ENCODE measurements around the gene KDM4B. TPM values are rescaled to one million over a fixed set of nuclear protein-coding genes. Genes with fewer than 3 reads are reported as not detected.

KDM4B gene
- total and polyA plus RNA-seq, 2 of the 8 experiments (the other 6 are each of a cell fraction or from before 2014, with no cell fraction given): 12.0 to 31.9 TPM

- Histone ChIP-seq H3K18ac (ENCODE audit: extremely low read depth, low read length) (no peak overlapping the region), H3K4me2 (ENCODE audit: insufficient read depth in 1 of 2, low read depth in 2 of 2, low read length in 2 of 2) (no peak overlapping the region), H3K36me3 (ENCODE audit: control insufficient read depth in 2 of 4, insufficient read depth in 4 of 4, low read length in 3 of 4) (no peaks in the 10 kb centered on the region), H2BK5ac (ENCODE audit: low read depth, low read length) (no peak overlapping the region), H4K8ac (ENCODE audit: extremely low read depth, insufficient read depth, low read length) (no peak overlapping the region), H4K91ac (replicated peaks; ENCODE audit: insufficient read length, low read length) (no peak overlapping the region), H4K5ac (ENCODE audit: insufficient read length, low read depth, low read length) (no peak overlapping the region), H3K9me3 (ENCODE audit: insufficient read depth in 2 of 2, low read depth in 1 of 2, low read length in 1 of 2) (no peaks in the 10 kb centered on the region), H3K27ac (ENCODE audit: low read depth, low read length) (no peak overlapping the region), H3K4me1 (replicated peaks in 1 of 4; ENCODE audit: control insufficient read depth in 3 of 4, insufficient read depth in 4 of 4, low read length in 3 of 4) (peaks cover 0 to 16% (median 7%) of the 10 kb centered on the region in 4 experiments; a peak in 5 of 7 replicates), H2AK5ac (ENCODE audit: low read depth, low read length) (no peak overlapping the region), H3K9ac (replicated peaks in 1 of 4; ENCODE audit: extremely low read depth in 1 of 4, low read depth in 3 of 4, low read length in 3 of 4) (no peak overlapping the region), H3K79me2 (ENCODE audit: control insufficient read depth in 1 of 2, insufficient read depth in 2 of 2, low read length in 2 of 2) (no peaks in the 10 kb centered on the region), H3K23ac (ENCODE audit: insufficient read length) (no peak overlapping the region), H2BK120ac (replicated peaks; ENCODE audit: low read depth, low read length) (no peak overlapping the region), H2BK20ac (ENCODE audit: low read length) (no peak overlapping the region), H4K20me1 (replicated peaks in 1 of 2; ENCODE audit: control insufficient read depth in 1 of 2, insufficient read depth in 2 of 2, low read length in 2 of 2) (peaks cover 0 to 1% of the 10 kb centered on the region in 2 experiments), H2AFZ (ENCODE audit: low read length) (no peak overlapping the region), H2BK12ac (ENCODE audit: low read depth, low read length) (no peak overlapping the region), H3K56ac (replicated peaks; ENCODE audit: insufficient read length, low read depth, low read length) (no peak overlapping the region), H3K14ac (ENCODE audit: insufficient read length) (no peak overlapping the region), H3K4me3 (ENCODE audit: extremely low read depth in 1 of 4, insufficient read depth in 2 of 4, low read depth in 3 of 4, low read length in 4 of 4) (no peak overlapping the region), H2BK15ac (ENCODE audit: low read length) (no peak overlapping the region), H3K23me2 (ENCODE audit: low read depth, low read length) (peaks cover 4% of the 10 kb centered on the region; the same call in 1 of the 2 replicates), H3K79me1 (ENCODE audit: low read depth, low read length) (no peaks in the 10 kb centered on the region), H3K27me3 (replicated peaks in 1 of 4; ENCODE audit: control insufficient read depth in 3 of 4, extremely low read depth in 1 of 4, insufficient read depth in 3 of 4, low read length in 3 of 4) (no peaks in the 10 kb centered on the region; a peak in 1 of 7 replicates), H3K4ac (replicated peaks; ENCODE audit: insufficient read length, low read depth, low read length) (no peak overlapping the region)
- ChIA-PET CTCF (ENCODE audit: partially characterized antibody) (interaction anchor here (1.0 to 1.4 kb wide), 2 partner anchors 37 to 53 kb away, joined by 3 to 4 read pairs; no protein-coding TSS in a partner anchor), POLR2A (ENCODE audit: partially characterized antibody) (no interaction called here)
- FAIRE-seq: no peak
- no peak for DNase-seq (ENCODE audit: low read depth in 1 of 2, low spot score in 2 of 2)
- 92% methylated on average over 4 of the region's 5 CpGs; no CpG with 5 or more reads in 1 of the 2 experiments for WGBS, 2 experiments (ENCODE audit: extremely low coverage in 1 of 2, insufficient coverage in 1 of 2, insufficient read length in 1 of 2, insufficient replicate concordance in 2 of 2, low coverage in 1 of 2, low lambda C conversion rate in 2 of 2, missing lambda C conversion rate in 1 of 2)
- no peak for TF ChIP-seq SAP30 (IDR thresholded peaks at IDR 0.05; ENCODE audit: insufficient read depth, insufficient replicate concordance, low read length)
- TF ChIP-seq GABPA (IDR thresholded peaks at IDR 0.05; ENCODE audit: borderline replicate concordance, insufficient read depth, low read length): no peak
- no peak for TF ChIP-seq EP300 (IDR thresholded peaks at IDR 0.05; ENCODE audit: borderline replicate concordance in 1 of 2, low read depth in 2 of 2, low read length in 2 of 2)
- no peak for TF ChIP-seq SIRT6 (IDR thresholded peaks at IDR 0.05; ENCODE audit: low read length)
- no peak; the same call in 1 of the 2 replicates for TF ChIP-seq KDM1A (IDR thresholded peaks at IDR 0.05; ENCODE audit: borderline replicate concordance, low read length)
- TF ChIP-seq POLR2A (IDR thresholded peaks at IDR 0.05; ENCODE audit: control extremely low read depth in 1 of 2, low read depth in 2 of 2, low read length in 2 of 2): no peak
- no peak for TF ChIP-seq SIX5 (IDR thresholded peaks at IDR 0.05; ENCODE audit: low read depth, low read length)
- TF ChIP-seq PHF8 (conservative IDR thresholded peaks at IDR 0.05; ENCODE audit: low read depth, low read length): no peak
- TF ChIP-seq KDM4A (IDR thresholded peaks at IDR 0.05; ENCODE audit: low read depth, low read length, severe bottlenecking): no peak
- no peak for TF ChIP-seq CHD1 (IDR thresholded peaks at IDR 0.05; ENCODE audit: low read depth, low read length)
- no peak for TF ChIP-seq TAF7 (optimal IDR thresholded peaks at IDR 0.05; ENCODE audit: borderline replicate concordance, low read depth, low read length)
Measured at GRCh38 chr19:5191091-5191490, 222.2 kb downstream of the KDM4B start.
